ENCODE data around the gene RING1. TPM values are rescaled to one million over a fixed set of nuclear protein-coding genes. Genes with fewer than 3 reads are reported as not detected.

The RING1 gene
- total and polyA plus RNA-seq, 2 experiments from 2014 or later: 6.4 to 16.0 TPM

DNA sequence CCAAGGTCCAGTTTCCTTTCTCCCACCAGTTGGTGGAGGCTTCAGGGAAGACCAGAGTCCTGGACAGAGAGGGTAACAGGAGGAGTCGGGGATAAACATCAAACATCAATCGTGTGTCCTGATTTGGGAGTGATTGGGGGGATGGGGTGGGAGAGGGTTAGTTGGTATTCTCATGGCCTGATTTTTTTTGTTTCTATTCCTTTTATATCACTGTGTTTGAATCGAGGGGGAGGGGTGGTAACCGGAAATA, 4.2 kb upstream of the RING1 start (continued):
- TF ChIP-seq, protein P1, sequence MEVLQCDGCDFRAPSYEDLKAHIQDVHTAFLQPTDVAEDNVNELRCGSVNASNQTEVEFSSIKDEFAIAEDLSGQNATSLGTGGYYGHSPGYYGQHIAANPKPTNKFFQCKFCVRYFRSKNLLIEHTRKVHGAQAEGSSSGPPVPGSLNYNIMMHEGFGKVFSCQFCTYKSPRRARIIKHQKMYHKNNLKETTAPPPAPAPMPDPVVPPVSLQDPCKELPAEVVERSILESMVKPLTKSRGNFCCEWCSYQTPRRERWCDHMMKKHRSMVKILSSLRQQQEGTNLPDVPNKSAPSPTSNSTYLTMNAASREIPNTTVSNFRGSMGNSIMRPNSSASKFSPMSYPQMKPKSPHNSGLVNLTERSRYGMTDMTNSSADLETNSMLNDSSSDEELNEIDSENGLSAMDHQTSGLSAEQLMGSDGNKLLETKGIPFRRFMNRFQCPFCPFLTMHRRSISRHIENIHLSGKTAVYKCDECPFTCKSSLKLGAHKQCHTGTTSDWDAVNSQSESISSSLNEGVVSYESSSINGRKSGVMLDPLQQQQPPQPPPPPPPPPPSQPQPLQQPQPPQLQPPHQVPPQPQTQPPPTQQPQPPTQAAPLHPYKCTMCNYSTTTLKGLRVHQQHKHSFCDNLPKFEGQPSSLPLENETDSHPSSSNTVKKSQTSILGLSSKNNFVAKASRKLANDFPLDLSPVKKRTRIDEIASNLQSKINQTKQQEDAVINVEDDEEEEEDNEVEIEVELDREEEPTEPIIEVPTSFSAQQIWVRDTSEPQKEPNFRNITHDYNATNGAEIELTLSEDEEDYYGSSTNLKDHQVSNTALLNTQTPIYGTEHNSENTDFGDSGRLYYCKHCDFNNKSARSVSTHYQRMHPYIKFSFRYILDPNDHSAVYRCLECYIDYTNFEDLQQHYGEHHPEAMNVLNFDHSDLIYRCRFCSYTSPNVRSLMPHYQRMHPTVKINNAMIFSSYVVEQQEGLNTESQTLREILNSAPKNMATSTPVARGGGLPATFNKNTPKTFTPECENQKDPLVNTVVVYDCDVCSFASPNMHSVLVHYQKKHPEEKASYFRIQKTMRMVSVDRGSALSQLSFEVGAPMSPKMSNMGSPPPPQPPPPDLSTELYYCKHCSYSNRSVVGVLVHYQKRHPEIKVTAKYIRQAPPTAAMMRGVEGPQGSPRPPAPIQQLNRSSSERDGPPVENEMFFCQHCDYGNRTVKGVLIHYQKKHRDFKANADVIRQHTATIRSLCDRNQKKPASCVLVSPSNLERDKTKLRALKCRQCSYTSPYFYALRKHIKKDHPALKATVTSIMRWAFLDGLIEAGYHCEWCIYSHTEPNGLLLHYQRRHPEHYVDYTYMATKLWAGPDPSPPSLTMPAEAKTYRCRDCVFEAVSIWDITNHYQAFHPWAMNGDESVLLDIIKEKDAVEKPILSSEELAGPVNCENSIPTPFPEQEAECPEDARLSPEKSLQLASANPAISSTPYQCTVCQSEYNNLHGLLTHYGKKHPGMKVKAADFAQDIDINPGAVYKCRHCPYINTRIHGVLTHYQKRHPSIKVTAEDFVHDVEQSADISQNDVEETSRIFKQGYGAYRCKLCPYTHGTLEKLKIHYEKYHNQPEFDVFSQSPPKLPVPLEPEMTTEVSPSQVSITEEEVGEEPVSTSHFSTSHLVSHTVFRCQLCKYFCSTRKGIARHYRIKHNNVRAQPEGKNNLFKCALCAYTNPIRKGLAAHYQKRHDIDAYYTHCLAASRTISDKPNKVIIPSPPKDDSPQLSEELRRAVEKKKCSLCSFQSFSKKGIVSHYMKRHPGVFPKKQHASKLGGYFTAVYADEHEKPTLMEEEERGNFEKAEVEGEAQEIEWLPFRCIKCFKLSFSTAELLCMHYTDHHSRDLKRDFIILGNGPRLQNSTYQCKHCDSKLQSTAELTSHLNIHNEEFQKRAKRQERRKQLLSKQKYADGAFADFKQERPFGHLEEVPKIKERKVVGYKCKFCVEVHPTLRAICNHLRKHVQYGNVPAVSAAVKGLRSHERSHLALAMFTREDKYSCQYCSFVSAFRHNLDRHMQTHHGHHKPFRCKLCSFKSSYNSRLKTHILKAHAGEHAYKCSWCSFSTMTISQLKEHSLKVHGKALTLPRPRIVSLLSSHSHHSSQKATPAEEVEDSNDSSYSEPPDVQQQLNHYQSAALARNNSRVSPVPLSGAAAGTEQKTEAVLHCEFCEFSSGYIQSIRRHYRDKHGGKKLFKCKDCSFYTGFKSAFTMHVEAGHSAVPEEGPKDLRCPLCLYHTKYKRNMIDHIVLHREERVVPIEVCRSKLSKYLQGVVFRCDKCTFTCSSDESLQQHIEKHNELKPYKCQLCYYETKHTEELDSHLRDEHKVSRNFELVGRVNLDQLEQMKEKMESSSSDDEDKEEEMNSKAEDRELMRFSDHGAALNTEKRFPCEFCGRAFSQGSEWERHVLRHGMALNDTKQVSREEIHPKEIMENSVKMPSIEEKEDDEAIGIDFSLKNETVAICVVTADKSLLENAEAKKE (CRISPR knock-in tag; IDR thresholded peaks at IDR 0.05): no peak
- TF ChIP-seq CREB1 (CRISPR knock-in tag; IDR thresholded peaks at IDR 0.05; ENCODE audit: low read depth) (no peak), EZH2phosphoT487 (IDR thresholded peaks at IDR 0.05; ENCODE audit: unreplicated experiment) (no peak), EZH2 (IDR thresholded peaks at IDR 0.05; ENCODE audit: low read depth, unreplicated experiment) (no peak)

DNA sequence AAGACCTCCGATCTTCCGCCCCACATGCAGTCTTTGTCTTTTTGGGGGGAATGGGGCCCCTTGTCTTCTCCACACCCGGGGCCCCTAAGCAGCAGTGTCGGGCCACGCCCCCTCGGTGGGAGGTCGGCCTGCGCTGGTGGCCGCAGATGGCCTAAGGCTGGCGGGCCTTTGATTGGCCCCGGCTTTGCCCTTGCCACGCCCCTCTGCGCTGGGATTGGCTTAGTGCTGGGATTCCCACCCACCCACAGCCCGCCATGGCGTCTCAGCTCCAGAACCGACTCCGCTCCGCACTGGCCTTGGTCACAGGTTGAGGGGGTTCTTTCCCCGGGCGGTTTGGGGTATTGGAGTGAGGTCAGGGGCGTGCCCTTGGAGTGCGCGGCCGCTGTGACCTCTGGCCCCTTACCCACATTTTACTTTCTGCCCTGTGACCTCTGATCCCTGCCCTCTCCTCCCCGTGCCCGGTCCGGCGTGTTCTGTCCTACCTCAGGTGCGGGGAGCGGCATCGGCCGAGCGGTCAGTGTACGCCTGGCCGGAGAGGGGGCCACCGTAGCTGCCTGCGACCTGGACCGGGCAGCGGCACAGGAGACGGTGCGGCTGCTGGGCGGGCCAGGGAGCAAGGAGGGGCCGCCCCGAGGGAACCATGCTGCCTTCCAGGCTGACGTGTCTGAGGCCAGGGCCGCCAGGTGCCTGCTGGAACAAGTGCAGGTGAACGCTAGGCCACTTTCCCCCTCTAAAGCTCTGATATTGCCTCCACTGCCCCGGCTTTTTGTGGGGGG, 3.7 kb upstream of the RING1 start, which contains the start of gene HSD17B8:
HSD17B8 (plus strand) TSS at position 241 of the 776 bp plus-strand sequence; CDS start at position 255, 14 bp downstream.
- H2AFZ ChIP-seq: peak within 1 kb of the TSS; percentile 93; the same call in 1 of the 2 replicates
- H3K4me1 Mint-ChIP-seq: peaks cover 60% of the 10 kb centered on the region
- H3K79me2 ChIP-seq (replicated peaks; ENCODE audit: insufficient read depth): peaks cover 24% of the 10 kb centered on the region
- peaks cover 31% of the 10 kb centered on the region for H3K4me1 ChIP-seq (ENCODE audit: insufficient read depth)
- H3K36me3 ChIP-seq (ENCODE audit: insufficient read depth): peaks cover 11% of the 10 kb centered on the region; the same call in 1 of the 2 replicates
- H3K27me3 ChIP-seq (ENCODE audit: insufficient read depth): peaks cover 40% of the 10 kb centered on the region
- peak within 1 kb of the TSS; percentile 70; the same call in 1 of the 2 replicates for H3K27ac Mint-ChIP-seq
- DNase-seq (ENCODE audit: low spot score) (peak; percentile 98), ATAC-seq (peak; percentile 69)
- no peaks in the 10 kb centered on the region for H3K9me2 ChIP-seq (ENCODE audit: insufficient read depth)
- H3K4me2 ChIP-seq: peak within 1 kb of the TSS; percentile 96
- peak within 1 kb of the TSS; percentile 84 for H3K4me3 Mint-ChIP-seq
- H3K4me3 ChIP-seq: peak within 1 kb of the TSS; percentile 98
- H4K20me1 ChIP-seq (replicated peaks; ENCODE audit: insufficient read depth): peaks cover 21% of the 10 kb centered on the region
- peaks cover 42% of the 10 kb centered on the region for H3K27me3 Mint-ChIP-seq (ENCODE audit: insufficient read depth, low read depth, poor library complexity)
- H3K36me3 Mint-ChIP-seq (ENCODE audit: low read depth): peaks cover 35% of the 10 kb centered on the region
- peaks cover 31% of the 10 kb centered on the region for H3F3A ChIP-seq (replicated peaks; ENCODE audit: low read depth)
- no peak within 1 kb of the TSS for H3K27ac ChIP-seq (ENCODE audit: low read depth)
- no peaks in the 10 kb centered on the region; the same call in 2 of the 3 replicates for H3K9me3 Mint-ChIP-seq
- TF ChIP-seq, protein P2, sequence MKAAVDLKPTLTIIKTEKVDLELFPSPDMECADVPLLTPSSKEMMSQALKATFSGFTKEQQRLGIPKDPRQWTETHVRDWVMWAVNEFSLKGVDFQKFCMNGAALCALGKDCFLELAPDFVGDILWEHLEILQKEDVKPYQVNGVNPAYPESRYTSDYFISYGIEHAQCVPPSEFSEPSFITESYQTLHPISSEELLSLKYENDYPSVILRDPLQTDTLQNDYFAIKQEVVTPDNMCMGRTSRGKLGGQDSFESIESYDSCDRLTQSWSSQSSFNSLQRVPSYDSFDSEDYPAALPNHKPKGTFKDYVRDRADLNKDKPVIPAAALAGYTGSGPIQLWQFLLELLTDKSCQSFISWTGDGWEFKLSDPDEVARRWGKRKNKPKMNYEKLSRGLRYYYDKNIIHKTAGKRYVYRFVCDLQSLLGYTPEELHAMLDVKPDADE (IDR thresholded peaks at IDR 0.05): no peak
- no peak for TF ChIP-seq ZNF114 (CRISPR knock-in tag; IDR thresholded peaks at IDR 0.05)
- TF ChIP-seq, protein P3, sequence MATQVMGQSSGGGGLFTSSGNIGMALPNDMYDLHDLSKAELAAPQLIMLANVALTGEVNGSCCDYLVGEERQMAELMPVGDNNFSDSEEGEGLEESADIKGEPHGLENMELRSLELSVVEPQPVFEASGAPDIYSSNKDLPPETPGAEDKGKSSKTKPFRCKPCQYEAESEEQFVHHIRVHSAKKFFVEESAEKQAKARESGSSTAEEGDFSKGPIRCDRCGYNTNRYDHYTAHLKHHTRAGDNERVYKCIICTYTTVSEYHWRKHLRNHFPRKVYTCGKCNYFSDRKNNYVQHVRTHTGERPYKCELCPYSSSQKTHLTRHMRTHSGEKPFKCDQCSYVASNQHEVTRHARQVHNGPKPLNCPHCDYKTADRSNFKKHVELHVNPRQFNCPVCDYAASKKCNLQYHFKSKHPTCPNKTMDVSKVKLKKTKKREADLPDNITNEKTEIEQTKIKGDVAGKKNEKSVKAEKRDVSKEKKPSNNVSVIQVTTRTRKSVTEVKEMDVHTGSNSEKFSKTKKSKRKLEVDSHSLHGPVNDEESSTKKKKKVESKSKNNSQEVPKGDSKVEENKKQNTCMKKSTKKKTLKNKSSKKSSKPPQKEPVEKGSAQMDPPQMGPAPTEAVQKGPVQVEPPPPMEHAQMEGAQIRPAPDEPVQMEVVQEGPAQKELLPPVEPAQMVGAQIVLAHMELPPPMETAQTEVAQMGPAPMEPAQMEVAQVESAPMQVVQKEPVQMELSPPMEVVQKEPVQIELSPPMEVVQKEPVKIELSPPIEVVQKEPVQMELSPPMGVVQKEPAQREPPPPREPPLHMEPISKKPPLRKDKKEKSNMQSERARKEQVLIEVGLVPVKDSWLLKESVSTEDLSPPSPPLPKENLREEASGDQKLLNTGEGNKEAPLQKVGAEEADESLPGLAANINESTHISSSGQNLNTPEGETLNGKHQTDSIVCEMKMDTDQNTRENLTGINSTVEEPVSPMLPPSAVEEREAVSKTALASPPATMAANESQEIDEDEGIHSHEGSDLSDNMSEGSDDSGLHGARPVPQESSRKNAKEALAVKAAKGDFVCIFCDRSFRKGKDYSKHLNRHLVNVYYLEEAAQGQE (IDR thresholded peaks at IDR 0.05; ENCODE audit: unreplicated experiment): no peak
- TF ChIP-seq EZH2 (IDR thresholded peaks at IDR 0.05; ENCODE audit: low read depth, unreplicated experiment): no peak

Data from GM23338 (cell line).